Smooth muscle cell (in vitro differentiated cells): Measurements from ENCODE around the gene ACCS. TPM values are rescaled to one million over a fixed set of nuclear protein-coding genes. Genes with fewer than 3 reads are reported as not detected.

Source experiments
- DNase-seq: peaks from one replicate; lab custom pipeline; 2025; ENCODE audit not compliant: unreplicated experiment; lab: John Stamatoyannopoulos, UW
- H2AFZ ChIP-seq: fragments of 200-600 bp; sonication (generic); 2 replicates; pipeline ENCODE4 v1.6.0; 2016; ENCODE audit warnings: antibody characterized with exemption, low read depth, mild to moderate bottlenecking
- H3F3A ChIP-seq: fragments of 200-600 bp; sonication (generic); 2 replicates; pipeline ENCODE4 v1.6.0; 2017; ENCODE audit warnings: antibody characterized with exemption, low read depth
- H3K27ac ChIP-seq: fragments of 200-600 bp; sonication (generic); 2 replicates; pipeline ENCODE4 v1.5.1; 2016; ENCODE audit warnings: low read depth, mild to moderate bottlenecking
- H3K27me3 ChIP-seq: fragments of 200-600 bp; sonication (generic); 2 replicates; pipeline ENCODE4 v1.6.1; 2016; ENCODE audit warnings: low read depth, mild to moderate bottlenecking
- H3K36me3 ChIP-seq: fragments of 200-600 bp; sonication (generic); 2 replicates; pipeline ENCODE4 v1.5.1; 2016; ENCODE audit warnings: low read depth
- H3K4me1 ChIP-seq: fragments of 200-600 bp; sonication (generic); 2 replicates; pipeline ENCODE4 v1.5.1; 2016; ENCODE audit warnings: low read depth
- H3K4me2 ChIP-seq: fragments of 200-600 bp; sonication (generic); 2 replicates; pipeline ENCODE4 v1.6.0; 2016; ENCODE audit warnings: mild to moderate bottlenecking
- H3K4me3 ChIP-seq: fragments of 200-600 bp; sonication (generic); 2 replicates; pipeline ENCODE4 v1.5.1; 2016; ENCODE audit warnings: mild to moderate bottlenecking
- H3K79me2 ChIP-seq: fragments of 200-600 bp; sonication (generic); 2 replicates; pipeline ENCODE4 v1.6.0; 2016; ENCODE audit warnings: low read depth, mild to moderate bottlenecking
- H3K9ac ChIP-seq: fragments of 200-600 bp; sonication (generic); 2 replicates; pipeline ENCODE4 v1.6.0; 2016; ENCODE audit warnings: low read depth
- H3K9me3 ChIP-seq: fragments of 200-600 bp; sonication (generic); replicated peaks from 2 replicates; pipeline ENCODE4 v1.5.1; 2016; ENCODE audit warnings: low read depth
- H4K20me1 ChIP-seq: fragments of 200-600 bp; sonication (generic); 2 replicates; pipeline ENCODE4 v1.6.0; 2016; ENCODE audit warnings: low read depth
- CTCF ChIP-seq: fragments of 200-600 bp; sonication (generic); IDR thresholded peaks from 2 replicates; pipeline ENCODE4 v1.5.1; 2017; ENCODE audit warnings: borderline replicate concordance, mild to moderate bottlenecking, antibody characterized with exemption; ENCODE audit not compliant: insufficient read depth, poor library complexity, severe bottlenecking
- WGBS: methylation state at CpG from one replicate; pipeline ENCODE4 v1.1.7; 2016; ENCODE audit warnings: low lambda C conversion rate; 5-methylcytosine and 5-hydroxymethylcytosine counted together
- polyA plus RNA-seq: library from polyadenylated mRNA; unstranded; fragments of >200 nt; fragmentation: Nextera tagmentation; extraction: Ambion mirVana; gene quantifications from 2 replicates; pipeline ENCODE4 v1.2.1, GENCODE V29; 2016
- total RNA-seq: library from RNA; depleted of rRNA; stranded (reverse); fragments of >200 nt; gene quantifications from 2 replicates; pipeline ENCODE4 v1.2.3, GENCODE V29; 2014

The ACCS gene
- total and polyA plus RNA-seq, 2 experiments from 2014 or later: 3.5 to 4.1 TPM

- no peak overlapping the region for H3K27ac ChIP-seq
- no peak for TF ChIP-seq CTCF
- H3K4me2 ChIP-seq: no peak overlapping the region
- H3K27me3 ChIP-seq: peaks cover 12% of the 10 kb centered on the region
- no peak overlapping the region for H3K4me3 ChIP-seq
- H3K4me1 ChIP-seq: no peaks in the 10 kb centered on the region
- peaks cover 42% of the 10 kb centered on the region for H4K20me1 ChIP-seq
- no peaks in the 10 kb centered on the region for H3F3A ChIP-seq
- no peaks in the 10 kb centered on the region for H3K79me2 ChIP-seq
- no peak for DNase-seq
- no peaks in the 10 kb centered on the region for H3K9me3 ChIP-seq
- peaks cover 28% of the 10 kb centered on the region for H3K36me3 ChIP-seq
- H3K9ac ChIP-seq: no peak overlapping the region
- H2AFZ ChIP-seq: no peak overlapping the region
- WGBS: 97% methylated on average over 8 of the region's 8 CpGs
These were observed 61.1 kb downstream of the ACCS start for GRCh38 chr11:44127130-44127529.

- no peaks in the 10 kb centered on the region for H3K9me3 ChIP-seq
- DNase-seq: no peak
- no peak overlapping the region for H3K9ac ChIP-seq
- H3K27me3 ChIP-seq: peaks cover 12% of the 10 kb centered on the region
- no peaks in the 10 kb centered on the region for H3F3A ChIP-seq
- H3K36me3 ChIP-seq: peaks cover 28% of the 10 kb centered on the region
- H3K4me2 ChIP-seq: no peak overlapping the region
- WGBS: 94% methylated on average over 3 of the region's 3 CpGs
- no peaks in the 10 kb centered on the region for H3K4me1 ChIP-seq
- no peak for TF ChIP-seq CTCF
- no peaks in the 10 kb centered on the region for H3K79me2 ChIP-seq
- no peak overlapping the region for H3K4me3 ChIP-seq
- H4K20me1 ChIP-seq: peaks cover 34% of the 10 kb centered on the region
- H3K27ac ChIP-seq: no peak overlapping the region
- no peak overlapping the region for H2AFZ ChIP-seq
These were observed 62.7 kb downstream of the ACCS start for GRCh38 chr11:44128729-44129128.

- TF ChIP-seq CTCF: no peak
- peaks cover 18% of the 10 kb centered on the region for H3K36me3 ChIP-seq
- H3K27ac ChIP-seq: no peak overlapping the region
- no peak overlapping the region for H3K4me3 ChIP-seq
- no peak overlapping the region for H2AFZ ChIP-seq
- no peaks in the 10 kb centered on the region for H3K4me1 ChIP-seq
- H3K79me2 ChIP-seq: no peaks in the 10 kb centered on the region
- 91% methylated on average over 6 of the region's 6 CpGs for WGBS
- H3K4me2 ChIP-seq: no peak overlapping the region
- peaks cover 41% of the 10 kb centered on the region for H4K20me1 ChIP-seq
- no peak for DNase-seq
- H3K9me3 ChIP-seq: no peaks in the 10 kb centered on the region
- H3F3A ChIP-seq: no peaks in the 10 kb centered on the region
- H3K9ac ChIP-seq: no peak overlapping the region
- peaks cover 12% of the 10 kb centered on the region for H3K27me3 ChIP-seq
These were observed 64.7 kb downstream of the ACCS start for GRCh38 chr11:44130751-44131150.

GRCh38 chr11:44133335-44133946, 67.4 kb downstream of the ACCS start:
- no peak overlapping the region for H2AFZ ChIP-seq
- H3K27ac ChIP-seq: no peak overlapping the region
- 86% methylated on average over 1 of the region's 1 CpG for WGBS
- DNase-seq: no peak
- no peaks in the 10 kb centered on the region for H3K4me1 ChIP-seq
- no peaks in the 10 kb centered on the region for H3K9me3 ChIP-seq
- H4K20me1 ChIP-seq: peaks cover 54% of the 10 kb centered on the region
- peak; percentile 56 for TF ChIP-seq CTCF
- H3K27me3 ChIP-seq: peaks cover 7% of the 10 kb centered on the region
- H3K36me3 ChIP-seq: peaks cover under 1% of the 10 kb centered on the region
- H3K9ac ChIP-seq: no peak overlapping the region
- H3K4me3 ChIP-seq: no peak overlapping the region
- no peak overlapping the region for H3K4me2 ChIP-seq
- no peaks in the 10 kb centered on the region for H3K79me2 ChIP-seq
- H3F3A ChIP-seq: no peaks in the 10 kb centered on the region
